Measurements from ENCODE around the gene RER1.

- no peak for TF ChIP-seq SP1 (CRISPR knock-in tag; conservative IDR thresholded peaks at IDR 0.05)
- no peak for TF ChIP-seq CTCF (IDR thresholded peaks at IDR 0.05)
- no peak for TF ChIP-seq ATF2 (CRISPR knock-in tag; IDR thresholded peaks at IDR 0.05; ENCODE audit: borderline replicate concordance, low read depth)
- TF ChIP-seq TEAD1 (CRISPR knock-in tag; IDR thresholded peaks at IDR 0.05) = no peak
- TF ChIP-seq ELF4 (CRISPR knock-in tag; IDR thresholded peaks at IDR 0.05; ENCODE audit: low read depth) = no peak
- no peak for TF ChIP-seq PREB (CRISPR knock-in tag; IDR thresholded peaks at IDR 0.05; ENCODE audit: borderline replicate concordance)
- TF ChIP-seq ZNF121 (CRISPR knock-in tag; IDR thresholded peaks at IDR 0.05) = no peak
- TF ChIP-seq SMAD4 (CRISPR knock-in tag; IDR thresholded peaks at IDR 0.05) = no peak
- TF ChIP-seq NFYB (CRISPR knock-in tag; conservative IDR thresholded peaks at IDR 0.05; ENCODE audit: low read depth) = no peak
- no peak for TF ChIP-seq NR2C2 (CRISPR knock-in tag; IDR thresholded peaks at IDR 0.05)
Observed at GRCh38 chr1:2344744-2345296, 46.8 kb upstream of the RER1 start.

All from WTC11 (cell line).